Measurements from ENCODE around the gene PCDH9.

PCDH9 gene

GRCh38 chr13:67224148-67224846 lies 5.8 kb downstream of the PCDH9 start:
- no peak for DNase-seq (ENCODE audit: low read depth)

- no peak for DNase-seq (ENCODE audit: low read depth)
Observed at GRCh38 chr13:67223742-67224141, 6.4 kb downstream of the PCDH9 start.

- DNase-seq (ENCODE audit: low read depth): no peak
Observed at GRCh38 chr13:67223024-67223423, 7.1 kb downstream of the PCDH9 start.

GRCh38 chr13:67221630-67222226 lies 8.4 kb downstream of the PCDH9 start:
- no peak for DNase-seq (ENCODE audit: low read depth)

GRCh38 chr13:67219113-67219512 lies 11.0 kb downstream of the PCDH9 start:
- no peak for DNase-seq (ENCODE audit: low read depth)

- no peak for DNase-seq (ENCODE audit: low read depth)
Observed at GRCh38 chr13:67217880-67218279, 12.3 kb downstream of the PCDH9 start.

- no peak for DNase-seq (ENCODE audit: low read depth)
Observed at GRCh38 chr13:67216864-67217263, 13.3 kb downstream of the PCDH9 start.

GRCh38 chr13:67210208-67210607 lies 19.9 kb downstream of the PCDH9 start:
- DNase-seq (ENCODE audit: low read depth): no peak

- no peak for DNase-seq (ENCODE audit: low read depth)
Observed at GRCh38 chr13:67208552-67208951, 21.6 kb downstream of the PCDH9 start.

GRCh38 chr13:67204764-67205163 lies 25.4 kb downstream of the PCDH9 start:
- DNase-seq (ENCODE audit: low read depth): no peak

GRCh38 chr13:67200605-67201004 lies 29.5 kb downstream of the PCDH9 start:
- no peak for DNase-seq (ENCODE audit: low read depth)

GRCh38 chr13:67200183-67200582 lies 30.0 kb downstream of the PCDH9 start:
- no peak for DNase-seq (ENCODE audit: low read depth)

GRCh38 chr13:67197704-67198103 lies 32.4 kb downstream of the PCDH9 start:
- no peak for DNase-seq (ENCODE audit: low read depth)

- DNase-seq (ENCODE audit: low read depth): no peak
Observed at GRCh38 chr13:67193979-67194378, 36.2 kb downstream of the PCDH9 start.

- no peak for DNase-seq (ENCODE audit: low read depth)
Observed at GRCh38 chr13:67192751-67193150, 37.4 kb downstream of the PCDH9 start.

- DNase-seq (ENCODE audit: low read depth): no peak
Observed at GRCh38 chr13:67186995-67187569, 43.1 kb downstream of the PCDH9 start.

GRCh38 chr13:67184247-67184646 lies 45.9 kb downstream of the PCDH9 start:
- DNase-seq (ENCODE audit: low read depth): no peak

- DNase-seq (ENCODE audit: low read depth): no peak
Observed at GRCh38 chr13:67183151-67183550, 47.0 kb downstream of the PCDH9 start.

- DNase-seq (ENCODE audit: low read depth): no peak
Observed at GRCh38 chr13:67175836-67176459, 54.2 kb downstream of the PCDH9 start.

GRCh38 chr13:67168384-67168783 lies 61.8 kb downstream of the PCDH9 start:
- DNase-seq (ENCODE audit: low read depth): no peak

GRCh38 chr13:67167420-67167819 lies 62.7 kb downstream of the PCDH9 start:
- no peak for DNase-seq (ENCODE audit: low read depth)

GRCh38 chr13:67161176-67161575 lies 69.0 kb downstream of the PCDH9 start:
- DNase-seq (ENCODE audit: low read depth): no peak

GRCh38 chr13:67158903-67159302 lies 71.2 kb downstream of the PCDH9 start:
- no peak for DNase-seq (ENCODE audit: low read depth)
